ENCODE measurements around the gene EHD3. TPM values are rescaled to one million over a fixed set of nuclear protein-coding genes. Genes with fewer than 3 reads are reported as not detected.

The EHD3 gene
- total and polyA plus RNA-seq, 2 of the 4 experiments (the other 2 are of a cell fraction), result 29.1 to 39.8 TPM

GRCh38 chr2:31246184-31246852 is 12.4 kb downstream of the EHD3 start:
- Histone ChIP-seq H2AK9ac (replicated peaks; ENCODE audit: low read depth, low read length, poor library complexity) (peak overlapping the region; percentile 79), H3K4me1 (ENCODE audit: control insufficient read depth, insufficient read depth, low read length) (peaks cover 6% of the 10 kb centered on the region), H3K9ac (ENCODE audit: low read depth, low read length) (no peak overlapping the region), H2BK20ac (ENCODE audit: low read depth, low read length) (no peak overlapping the region), H4K5ac (ENCODE audit: low read depth, low read length) (no peak overlapping the region), H3K4me3 (ENCODE audit: insufficient read depth, low read depth, low read length) (no peak overlapping the region), H2BK5ac (ENCODE audit: low read depth, low read length, poor library complexity, severe bottlenecking) (no peak overlapping the region), H4K20me1 (ENCODE audit: insufficient read depth, low read length) (no peaks in the 10 kb centered on the region), H4K91ac (ENCODE audit: insufficient read depth, low read depth, low read length) (no peak overlapping the region), H3K79me1 (ENCODE audit: low read depth in 1 of 2, low read length in 2 of 2) (peaks cover 0 to 8% of the 10 kb centered on the region in 2 experiments; a peak in 2 of 4 replicates), H2BK15ac (ENCODE audit: low read depth, low read length) (no peak overlapping the region), H2BK120ac (ENCODE audit: low read depth, low read length) (no peak overlapping the region), H2AFZ (replicated peaks; ENCODE audit: low read length, poor library complexity) (no peak overlapping the region), H4K8ac (ENCODE audit: low read depth in 2 of 2, low read length in 2 of 2) (no peak overlapping the region), H3K4me2 (ENCODE audit: low read depth, low read length) (no peak overlapping the region), H3K27ac (ENCODE audit: insufficient read depth, low read length) (no peak overlapping the region), H3K36me3 (ENCODE audit: control insufficient read depth, insufficient read depth, low read length) (peaks cover 38% of the 10 kb centered on the region), H2AK5ac (ENCODE audit: low read depth, low read length) (no peak overlapping the region), H3K4ac (ENCODE audit: low read depth, low read length) (no peak overlapping the region), H3K9me3 (ENCODE audit: control insufficient read depth, insufficient read depth, low read length) (no peaks in the 10 kb centered on the region), H3K14ac (replicated peaks; ENCODE audit: low read depth, low read length) (no peak overlapping the region), H3K18ac (ENCODE audit: low read depth, low read length) (no peak overlapping the region), H3K56ac (ENCODE audit: extremely low read depth, insufficient read depth, low read length) (no peak overlapping the region), H3K27me3 (ENCODE audit: control insufficient read depth, insufficient read depth, low read length) (no peaks in the 10 kb centered on the region), H3K9me1 (ENCODE audit: insufficient read depth, low read length) (peaks cover 3% of the 10 kb centered on the region; the same call in 1 of the 2 replicates), H3K23ac (ENCODE audit: low read depth, low read length) (no peak overlapping the region)
- ATAC-seq (ENCODE audit: low read depth) (peak; percentile 77), DNase-seq (peak; percentile 65)
- POLR2A ChIA-PET (ENCODE audit: unreplicated experiment), result no interaction called here
- in situ Hi-C loops (cut with MboI; ENCODE audit: low sequenced_read_pairs) (no loop called here), intact Hi-C loops (cut with micrococcal nuclease) (no loop called here), dilution Hi-C loops (cut with HindIII; ENCODE audit: low sequenced_read_pairs, unreplicated experiment) (no loop called here)
- 86% methylated on average over 1 of the region's 3 CpGs; no CpG with 5 or more reads in 1 of the 2 experiments for WGBS, 2 experiments (ENCODE audit: extremely low coverage in 2 of 2, insufficient read length in 1 of 2)
- TF ChIP-seq USF2 (IDR thresholded peaks at IDR 0.05; ENCODE audit: low read depth, low read length), result peak; percentile 63; the same call in 1 of the 2 replicates
- TF ChIP-seq, protein P1, sequence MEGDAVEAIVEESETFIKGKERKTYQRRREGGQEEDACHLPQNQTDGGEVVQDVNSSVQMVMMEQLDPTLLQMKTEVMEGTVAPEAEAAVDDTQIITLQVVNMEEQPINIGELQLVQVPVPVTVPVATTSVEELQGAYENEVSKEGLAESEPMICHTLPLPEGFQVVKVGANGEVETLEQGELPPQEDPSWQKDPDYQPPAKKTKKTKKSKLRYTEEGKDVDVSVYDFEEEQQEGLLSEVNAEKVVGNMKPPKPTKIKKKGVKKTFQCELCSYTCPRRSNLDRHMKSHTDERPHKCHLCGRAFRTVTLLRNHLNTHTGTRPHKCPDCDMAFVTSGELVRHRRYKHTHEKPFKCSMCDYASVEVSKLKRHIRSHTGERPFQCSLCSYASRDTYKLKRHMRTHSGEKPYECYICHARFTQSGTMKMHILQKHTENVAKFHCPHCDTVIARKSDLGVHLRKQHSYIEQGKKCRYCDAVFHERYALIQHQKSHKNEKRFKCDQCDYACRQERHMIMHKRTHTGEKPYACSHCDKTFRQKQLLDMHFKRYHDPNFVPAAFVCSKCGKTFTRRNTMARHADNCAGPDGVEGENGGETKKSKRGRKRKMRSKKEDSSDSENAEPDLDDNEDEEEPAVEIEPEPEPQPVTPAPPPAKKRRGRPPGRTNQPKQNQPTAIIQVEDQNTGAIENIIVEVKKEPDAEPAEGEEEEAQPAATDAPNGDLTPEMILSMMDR (conservative IDR thresholded peaks at IDR 0.05; ENCODE audit: low read depth, low read length), result no peak
- no TSS peak for BruUV-seq (replicated peaks)
- CTCF ChIA-PET, result no interaction called here
